ENCODE measurements around the gene NDUFAF3. TPM values are rescaled to one million over a fixed set of nuclear protein-coding genes. Genes with fewer than 3 reads are reported as not detected.

NDUFAF3 gene
- total RNA-seq, 1 donor from 2014 or later: 61.4 TPM

- Mint-ChIP-seq H3K36me3 (peaks cover 4% of the 10 kb centered on the region), H3K27me3 (ENCODE audit: low read depth) (no peaks in the 10 kb centered on the region), H3K4me3 (no peak overlapping the region), H3K4me1 (no peaks in the 10 kb centered on the region), H3K27ac (no peak overlapping the region), H3K9me3 (no peaks in the 10 kb centered on the region)
- no peak for TF ChIP-seq CTCF (IDR thresholded peaks at IDR 0.05; ENCODE audit: unreplicated experiment)
- no peak for DNase-seq (ENCODE audit: low spot score in 2 of 2, unreplicated experiment in 2 of 2)
Measured at GRCh38 chr3:48997102-48997635, 24.8 kb upstream of the NDUFAF3 start.

DNA sequence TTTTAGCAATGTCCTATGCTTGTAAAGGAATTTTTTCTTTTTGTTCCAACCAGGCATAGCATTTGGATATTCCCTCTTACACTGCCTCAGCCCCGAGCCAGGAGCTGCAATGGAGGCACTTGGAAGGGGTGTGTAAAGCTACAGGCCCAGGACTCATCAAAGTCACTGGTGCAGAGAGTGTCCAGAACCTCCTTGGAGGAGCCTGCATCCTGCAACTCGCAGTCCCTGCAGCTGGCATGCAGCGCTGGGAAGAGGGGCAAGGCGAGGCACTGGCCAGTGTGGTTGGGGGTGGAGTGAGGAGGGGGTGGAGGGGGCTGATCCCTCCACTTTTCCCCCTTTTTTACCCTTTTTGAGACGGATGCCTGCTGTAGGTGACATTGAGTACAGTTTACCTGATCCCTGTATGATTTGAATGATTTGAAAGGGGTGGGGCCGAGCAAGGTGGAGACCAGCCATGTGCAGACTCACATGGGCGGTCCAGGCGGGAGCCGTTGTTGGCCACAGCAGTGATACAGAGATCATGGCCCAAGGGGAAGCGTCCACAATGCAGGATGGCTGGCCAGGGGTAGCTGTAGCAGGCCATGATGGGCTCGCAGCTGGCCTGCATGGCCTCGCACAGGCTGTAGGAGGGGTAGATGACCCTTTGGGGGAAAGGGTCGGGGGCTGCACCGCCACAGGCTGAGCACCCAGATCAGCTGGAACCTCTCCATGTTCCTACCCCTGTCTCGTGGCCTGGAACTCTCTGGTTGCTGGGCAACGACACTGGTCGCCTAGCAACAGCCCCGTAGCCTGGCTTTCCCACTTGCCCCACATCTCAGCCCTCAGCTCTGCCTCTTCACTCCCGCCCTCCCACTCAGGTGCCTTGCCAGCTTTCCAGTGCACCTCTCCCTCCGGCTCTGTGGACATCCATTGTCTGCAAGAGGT, 23.9 kb upstream of the NDUFAF3 start:
- DNase-seq (ENCODE audit: low spot score in 2 of 2, unreplicated experiment in 2 of 2): no peak
- no peak overlapping the region for H3K27ac Mint-ChIP-seq
- no peak for TF ChIP-seq CTCF (IDR thresholded peaks at IDR 0.05; ENCODE audit: unreplicated experiment)
- H3K4me3 Mint-ChIP-seq: no peak overlapping the region
- H3K4me1 Mint-ChIP-seq: no peaks in the 10 kb centered on the region
- H3K9me3 Mint-ChIP-seq: no peaks in the 10 kb centered on the region
- H3K27me3 Mint-ChIP-seq (ENCODE audit: low read depth): no peaks in the 10 kb centered on the region
- H3K36me3 Mint-ChIP-seq: peaks cover 4% of the 10 kb centered on the region

- no peak for TF ChIP-seq CTCF (IDR thresholded peaks at IDR 0.05; ENCODE audit: unreplicated experiment)
Measured at GRCh38 chr3:48999085-48999858, 22.6 kb upstream of the NDUFAF3 start.

DNA sequence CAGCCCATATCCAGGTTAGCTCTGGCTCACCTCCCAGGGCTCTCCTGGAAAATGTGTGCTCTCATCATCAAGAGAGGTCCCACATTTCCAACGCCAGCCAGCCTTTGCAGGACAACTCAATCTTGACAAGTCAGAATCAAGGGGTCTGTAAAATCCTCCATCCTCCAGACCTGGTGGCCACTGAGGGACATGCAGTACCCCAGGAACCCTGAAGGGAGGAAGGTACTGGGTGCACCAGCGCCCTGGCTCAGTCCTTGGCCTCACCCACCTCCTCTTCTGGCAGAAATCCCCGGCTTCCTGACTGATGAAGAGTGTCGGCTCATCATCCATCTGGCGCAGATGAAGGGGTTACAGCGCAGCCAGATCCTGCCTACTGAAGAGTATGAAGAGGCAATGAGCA, 20.8 kb upstream of the NDUFAF3 start:
- H3K4me3 Mint-ChIP-seq: no peak overlapping the region
- H3K27ac Mint-ChIP-seq: no peak overlapping the region
- no peak for TF ChIP-seq CTCF (IDR thresholded peaks at IDR 0.05; ENCODE audit: unreplicated experiment)
- H3K4me1 Mint-ChIP-seq: peaks cover under 1% of the 10 kb centered on the region
- no peaks in the 10 kb centered on the region for H3K27me3 Mint-ChIP-seq (ENCODE audit: low read depth)
- H3K9me3 Mint-ChIP-seq: no peaks in the 10 kb centered on the region
- DNase-seq (ENCODE audit: low spot score in 2 of 2, unreplicated experiment in 2 of 2): no peak
- no peaks in the 10 kb centered on the region for H3K36me3 Mint-ChIP-seq

More at GRCh38 chr3:48999085-48999858, 22.6 kb upstream of the NDUFAF3 start:
- H3K27ac Mint-ChIP-seq: no peak overlapping the region
- no peak for DNase-seq (ENCODE audit: low spot score in 2 of 2, unreplicated experiment in 2 of 2)
- no peaks in the 10 kb centered on the region for H3K4me1 Mint-ChIP-seq
- no peaks in the 10 kb centered on the region for H3K27me3 Mint-ChIP-seq (ENCODE audit: low read depth)
- H3K4me3 Mint-ChIP-seq: no peak overlapping the region
- no peaks in the 10 kb centered on the region for H3K36me3 Mint-ChIP-seq
- H3K9me3 Mint-ChIP-seq: no peaks in the 10 kb centered on the region

GRCh38 chr3:49004352-49005302, 17.3 kb upstream of the NDUFAF3 start:
- no peaks in the 10 kb centered on the region for H3K27me3 Mint-ChIP-seq (ENCODE audit: low read depth)
- TF ChIP-seq CTCF (IDR thresholded peaks at IDR 0.05; ENCODE audit: unreplicated experiment): no peak
- H3K9me3 Mint-ChIP-seq: no peaks in the 10 kb centered on the region
- H3K27ac Mint-ChIP-seq: no peak overlapping the region
- peaks cover 22% of the 10 kb centered on the region for H3K4me1 Mint-ChIP-seq
- no peak for DNase-seq (ENCODE audit: low spot score in 2 of 2, unreplicated experiment in 2 of 2)
- no peaks in the 10 kb centered on the region for H3K36me3 Mint-ChIP-seq
- no peak overlapping the region for H3K4me3 Mint-ChIP-seq

Measured in mesothelial cell of epicardium (in vitro differentiated cells).